IMR-90 (cell line): ENCODE results near the gene DACT1. TPM values are rescaled to one million over a fixed set of nuclear protein-coding genes. Genes with fewer than 3 reads are reported as not detected.
A peak's percentile ranks its signal among the peaks of the same experiment; 100 is the strongest.

ENCODE experiments used
- ATAC-seq: fragments of 200-7000 bp; cut with Tn5 transposase; 2 replicates; pipeline ENCODE4 v1.9.1; 2020; ENCODE audit warnings: low read depth, mild to moderate bottlenecking, moderate library complexity
- BruUV-seq: library from RNA; stranded (reverse); fragments of 400-500 nt; replicated peaks from 2 replicates; lab custom pipeline; 2021; lab: Mats Ljungman, UMichigan
- CTCF ChIA-PET: fragments of 300-600 bp; formaldehyde crosslinking; extraction: SDS; loops from one replicate; lab custom pipeline; 2021; ENCODE audit warnings: antibody characterized with exemption; lab: Yijun Ruan, JAX
- POLR2A ChIA-PET: fragments of 300-600 bp; sonication (Branson Sonifier 250); formaldehyde crosslinking; loops from one replicate; lab custom pipeline; 2022; ENCODE audit warnings: antibody characterized with exemption; ENCODE audit not compliant: unreplicated experiment; lab: Charles Lee
- DNase-seq: peaks from one replicate; pipeline ENCODE4 v3.0.0; 2013
- H2AFZ ChIP-seq: replicated peaks from 2 replicates; pipeline ENCODE3; 2013; ENCODE audit warnings: low read length, mild to moderate bottlenecking; ENCODE audit not compliant: poor library complexity
- H2AK5ac ChIP-seq: 2 replicates; pipeline ENCODE4 v1.6.1; 2013; ENCODE audit warnings: low read depth, low read length, inconsistent platforms
- H2AK9ac ChIP-seq: replicated peaks from 2 replicates; pipeline ENCODE3; 2013; ENCODE audit warnings: mild to moderate bottlenecking, low read depth, low read length, moderate library complexity; ENCODE audit not compliant: poor library complexity
- H2BK120ac ChIP-seq: 2 replicates; pipeline ENCODE4 v1.6.1; 2013; ENCODE audit warnings: low read depth, low read length, inconsistent platforms
- H2BK15ac ChIP-seq: 3 replicates; pipeline ENCODE4 v1.6.1; 2013; ENCODE audit warnings: low read depth, low read length, inconsistent platforms
- H2BK20ac ChIP-seq: 2 replicates; pipeline ENCODE4 v1.6.1; 2013; ENCODE audit warnings: low read depth, mild to moderate bottlenecking, inconsistent platforms, low read length, moderate library complexity
- H2BK5ac ChIP-seq: 2 replicates; pipeline ENCODE4 v1.6.1; 2013; ENCODE audit warnings: mild to moderate bottlenecking, low read depth, low read length, inconsistent platforms; ENCODE audit not compliant: poor library complexity, severe bottlenecking
- H3K14ac ChIP-seq: replicated peaks from 2 replicates; pipeline ENCODE4 v1.6.1; 2013; ENCODE audit warnings: low read depth, low read length, inconsistent platforms
- H3K18ac ChIP-seq: 2 replicates; pipeline ENCODE4 v1.6.1; 2013; ENCODE audit warnings: low read depth, low read length, control low read depth
- H3K23ac ChIP-seq: 2 replicates; pipeline ENCODE4 v1.6.1; 2013; ENCODE audit warnings: low read depth, low read length, inconsistent platforms
- H3K27ac ChIP-seq: 2 replicates; pipeline ENCODE4 v1.5.1; 2013; ENCODE audit warnings: mild to moderate bottlenecking, control low read depth, low read length; ENCODE audit not compliant: insufficient read depth
- H3K27me3 ChIP-seq: 2 replicates; pipeline ENCODE4 v1.6.1; 2013; ENCODE audit warnings: low read length; ENCODE audit not compliant: control insufficient read depth, insufficient read depth
- H3K36me3 ChIP-seq: 2 replicates; pipeline ENCODE4 v1.6.1; 2013; ENCODE audit warnings: low read length, mixed read lengths; ENCODE audit not compliant: control insufficient read depth, insufficient read depth
- H3K4ac ChIP-seq: 2 replicates; pipeline ENCODE4 v1.6.1; 2013; ENCODE audit warnings: low read depth, low read length, inconsistent platforms
- H3K4me1 ChIP-seq: 2 replicates; pipeline ENCODE4 v1.6.1; 2013; ENCODE audit warnings: low read length, mixed read lengths; ENCODE audit not compliant: control insufficient read depth, insufficient read depth
- H3K4me2 ChIP-seq: 2 replicates; pipeline ENCODE4 v1.6.1; 2013; ENCODE audit warnings: low read depth, mild to moderate bottlenecking, control low read depth, low read length, moderate library complexity
- H3K4me3 ChIP-seq: 2 replicates; pipeline ENCODE4 v1.5.1; 2013; ENCODE audit warnings: low read depth, mild to moderate bottlenecking, control low read depth, low read length, moderate library complexity; ENCODE audit not compliant: insufficient read depth
- H3K56ac ChIP-seq: 2 replicates; pipeline ENCODE4 v1.6.1; 2013; ENCODE audit warnings: low read length, inconsistent platforms; ENCODE audit not compliant: insufficient read depth; ENCODE audit errors: extremely low read depth
- H3K79me1 ChIP-seq, 2 experiments: 2 replicates each; pipeline ENCODE4 v1.6.1; 2013; ENCODE audit warnings: low read length in 2 of 2, inconsistent platforms in 1 of 2, low read depth in 1 of 2
- H3K9ac ChIP-seq: 2 replicates; pipeline ENCODE4 v1.6.1; 2013; ENCODE audit warnings: low read depth, low read length, control low read depth
- H3K9me1 ChIP-seq: 2 replicates; pipeline ENCODE4 v1.6.1; 2013; ENCODE audit warnings: low read length, inconsistent platforms; ENCODE audit not compliant: insufficient read depth
- H3K9me3 ChIP-seq: 2 replicates; pipeline ENCODE4 v1.6.1; 2013; ENCODE audit warnings: low read length; ENCODE audit not compliant: control insufficient read depth, insufficient read depth
- H4K20me1 ChIP-seq: 2 replicates; pipeline ENCODE4 v1.6.1; 2013; ENCODE audit warnings: low read length, inconsistent platforms; ENCODE audit not compliant: insufficient read depth
- H4K5ac ChIP-seq: 2 replicates; pipeline ENCODE4 v1.6.1; 2013; ENCODE audit warnings: mild to moderate bottlenecking, low read depth, low read length, control low read depth
- H4K8ac ChIP-seq, 2 experiments: 2 replicates each; pipeline ENCODE4 v1.6.1; 2013; ENCODE audit warnings: low read depth in 2 of 2, low read length in 2 of 2, control low read depth in 1 of 2, inconsistent platforms in 1 of 2
- H4K91ac ChIP-seq: 2 replicates; pipeline ENCODE4 v1.6.1; 2013; ENCODE audit warnings: low read depth, low read length, inconsistent platforms; ENCODE audit not compliant: insufficient read depth
- CTCF ChIP-seq: conservative IDR thresholded peaks from 2 replicates; pipeline ENCODE4 v1.5.1; 2012; ENCODE audit warnings: mild to moderate bottlenecking, low read depth, low read length, improper control_type of control experiment
- MAFK ChIP-seq: IDR thresholded peaks from 2 replicates; pipeline ENCODE4 v1.6.1; 2012; ENCODE audit warnings: low read depth, low read length, improper control_type of control experiment
- RAD21 ChIP-seq: IDR thresholded peaks from 2 replicates; pipeline ENCODE4 v1.6.1; 2012; ENCODE audit warnings: low read length, improper control_type of control experiment
- SMC3 ChIP-seq: fragments of 150-350 bp; IDR thresholded peaks from 2 replicates; pipeline ENCODE4 v1.6.1; 2016; ENCODE audit warnings: low read depth, mild to moderate bottlenecking, antibody characterized with exemption, low read length, moderate library complexity
- WGBS, 2 experiments: methylation state at CpG; one replicate each; pipeline versions ENCODE4 v1.1.5 to v1.1.7; 2013; ENCODE audit warnings: missing lambda C conversion rate in 2 of 2; ENCODE audit not compliant: insufficient read length in 1 of 2; ENCODE audit errors: extremely low coverage in 2 of 2; 5-methylcytosine and 5-hydroxymethylcytosine counted together
- dilution Hi-C: fragments of 300-500 bp; cut with HindIII; formaldehyde crosslinking; loops from one replicate; pipeline ENCODE4 v1.14.3; 2018; ENCODE audit warnings: low sequenced_read_pairs; ENCODE audit not compliant: unreplicated experiment
- in situ Hi-C: fragments of 300-500 bp; cut with MboI; formaldehyde crosslinking; loops from 3 replicates; pipeline ENCODE4 v1.14.3; 2019; ENCODE audit warnings: low sequenced_read_pairs, inconsistent platforms, mixed read lengths
- intact Hi-C: fragments of 100-400 bp; cut with micrococcal nuclease; formaldehyde crosslinking; loops from 2 replicates; pipeline ENCODE4 v1.10.0; 2022
- polyA plus RNA-seq, 3 experiments: library from polyadenylated mRNA; depleted of rRNA; stranded (reverse); fragments of >200 nt; gene quantifications; 2 replicates each; pipeline ENCODE4 v1.2.3, GENCODE V29; 2012; ENCODE audit warnings: low replicate concordance in 1 of 3
- total RNA-seq: library from RNA; depleted of rRNA; stranded (reverse); fragments of >200 nt; gene quantifications from 2 replicates; pipeline ENCODE4 v1.2.3, GENCODE V29; 2012

The DACT1 gene
- total and polyA plus RNA-seq, 2 of the 4 experiments (the other 2 are of a cell fraction) = 6.5 to 9.7 TPM

DNA sequence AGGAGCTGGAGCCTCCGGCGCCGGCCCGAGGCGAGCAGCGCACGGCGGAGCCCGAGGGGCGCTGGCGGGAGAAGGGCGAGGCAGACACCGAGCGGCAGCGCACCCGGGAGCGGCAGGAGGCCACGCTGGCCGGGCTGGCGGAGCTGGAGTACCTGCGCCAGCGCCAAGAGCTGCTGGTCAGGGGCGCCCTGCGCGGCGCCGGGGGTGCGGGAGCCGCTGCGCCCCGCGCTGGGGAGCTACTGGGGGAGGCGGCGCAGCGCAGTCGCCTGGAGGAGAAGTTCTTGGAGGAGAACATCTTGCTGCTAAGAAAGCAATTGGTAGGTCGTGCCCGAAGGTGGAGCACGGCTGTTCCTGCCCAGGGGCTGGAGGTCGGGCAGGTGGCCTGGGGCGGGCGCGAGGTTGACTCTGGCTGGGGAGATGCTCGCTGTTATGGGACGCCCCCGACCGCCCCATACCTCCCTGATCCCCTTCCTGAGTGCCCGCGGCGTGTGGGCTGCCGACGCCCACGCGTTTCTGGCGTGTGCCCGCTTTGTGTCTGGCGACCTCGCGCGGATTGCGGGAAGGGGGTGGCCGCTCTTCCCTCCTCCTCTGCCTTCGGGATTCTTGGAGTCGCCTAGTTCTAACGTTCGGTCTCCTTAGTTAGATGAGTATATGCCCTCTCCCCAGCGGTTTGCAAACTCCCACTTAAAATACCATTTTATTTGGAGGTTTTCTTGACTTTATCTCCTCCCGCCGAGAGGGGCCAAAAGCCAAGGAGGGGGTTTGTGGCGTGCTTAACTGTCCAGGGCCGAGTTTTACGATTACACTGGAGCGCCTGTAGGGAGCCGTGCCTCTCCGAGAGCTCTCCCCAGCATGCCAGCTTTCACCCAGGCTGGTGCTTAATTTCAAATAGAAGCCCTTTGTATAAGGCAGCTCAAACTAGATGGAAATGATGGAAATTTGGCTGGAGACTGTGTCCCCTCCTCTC is 752 bp downstream of the DACT1 start:
- Histone ChIP-seq H2AFZ (peak overlapping the region; percentile 91), H4K91ac (peak overlapping the region; percentile 16), H3K9me1 (peaks cover 8% of the 10 kb centered on the region; the same call in 1 of the 2 replicates), H4K8ac (peak overlapping the region in 1 of 2 experiments; percentile 39; a peak in 1 of 4 replicates), H3K14ac (peak overlapping the region; percentile 57), H3K9me3 (no peaks in the 10 kb centered on the region), H2BK20ac (peak overlapping the region; percentile 16; the same call in 1 of the 2 replicates), H4K5ac (no peak overlapping the region), H3K4ac (peak overlapping the region; percentile 56), H3K18ac (peak overlapping the region; percentile 21; the same call in 1 of the 2 replicates), H3K27ac (peak overlapping the region; percentile 81), H3K27me3 (no peaks in the 10 kb centered on the region), H3K4me1 (peaks cover 1% of the 10 kb centered on the region; the same call in 1 of the 2 replicates), H3K79me1 (peaks cover 7 to 16% of the 10 kb centered on the region in 2 experiments; a peak in 3 of 4 replicates), H2BK5ac (peak overlapping the region; percentile 84), H3K56ac (peak overlapping the region; percentile 32; the same call in 1 of the 2 replicates), H3K4me2 (peak overlapping the region; percentile 90), H3K36me3 (peaks cover 9% of the 10 kb centered on the region), H2BK120ac (peak overlapping the region; percentile 53), H3K23ac (peak overlapping the region; percentile 61), H2BK15ac (0 out of 3 replicates have a peak overlapping the region, but pooled peaks have one; percentile 26), H4K20me1 (peaks cover 4% of the 10 kb centered on the region), H3K4me3 (peak overlapping the region; percentile 81), H3K9ac (peak overlapping the region; percentile 69), H2AK5ac (peak overlapping the region; percentile 67), H2AK9ac (peak overlapping the region; percentile 38)
- dilution Hi-C loops (no loop called here), in situ Hi-C loops (loop anchor here (25.0 kb wide), 1 partner anchor 824 kb away; the partner anchor contains the start of gene GPR135), intact Hi-C loops (loop anchor here (1.0 to 5.0 kb wide), 2 partner anchors 109 to 483 kb away; no protein-coding TSS in a partner anchor)
- peak; percentile 30 for DNase-seq
- ATAC-seq = peak; percentile 3
- POLR2A ChIA-PET = interaction anchor here (0.7 kb wide), 2 partner anchors 72 to 122 kb away, joined by 3 read pairs; no protein-coding TSS in a partner anchor
- TF ChIP-seq RAD21 (peak; percentile 6; the same call in 1 of the 2 replicates), CTCF (0 out of 2 replicates have a peak, but pooled peaks have one; percentile 10), MAFK (no peak), SMC3 (peak; percentile 18; the same call in 1 of the 2 replicates)
- BruUV-seq = no TSS peak
- CTCF ChIA-PET = interaction anchor here (0.6 to 5.1 kb wide), 13 partner anchors 13 to 417 kb away, joined by 3 to 41 read pairs (median 3); no protein-coding TSS in a partner anchor
- 0% methylated on average over 8 of the region's 75 CpGs; no CpG with 5 or more reads in 1 of the 2 experiments for WGBS, 2 experiments
